Measurements from ENCODE around the gene SGIP1.
"Not testable (repeated sequence)": the region's sequence is repeated elsewhere in the genome, so short reads cannot be mapped to it uniquely, and the experiment has no call there.

The SGIP1 gene

GRCh38 chr1:66731170-66731865 lies 197.4 kb downstream of the SGIP1 start:
- no peak for DNase-seq (ENCODE audit: low spot score)

DNA sequence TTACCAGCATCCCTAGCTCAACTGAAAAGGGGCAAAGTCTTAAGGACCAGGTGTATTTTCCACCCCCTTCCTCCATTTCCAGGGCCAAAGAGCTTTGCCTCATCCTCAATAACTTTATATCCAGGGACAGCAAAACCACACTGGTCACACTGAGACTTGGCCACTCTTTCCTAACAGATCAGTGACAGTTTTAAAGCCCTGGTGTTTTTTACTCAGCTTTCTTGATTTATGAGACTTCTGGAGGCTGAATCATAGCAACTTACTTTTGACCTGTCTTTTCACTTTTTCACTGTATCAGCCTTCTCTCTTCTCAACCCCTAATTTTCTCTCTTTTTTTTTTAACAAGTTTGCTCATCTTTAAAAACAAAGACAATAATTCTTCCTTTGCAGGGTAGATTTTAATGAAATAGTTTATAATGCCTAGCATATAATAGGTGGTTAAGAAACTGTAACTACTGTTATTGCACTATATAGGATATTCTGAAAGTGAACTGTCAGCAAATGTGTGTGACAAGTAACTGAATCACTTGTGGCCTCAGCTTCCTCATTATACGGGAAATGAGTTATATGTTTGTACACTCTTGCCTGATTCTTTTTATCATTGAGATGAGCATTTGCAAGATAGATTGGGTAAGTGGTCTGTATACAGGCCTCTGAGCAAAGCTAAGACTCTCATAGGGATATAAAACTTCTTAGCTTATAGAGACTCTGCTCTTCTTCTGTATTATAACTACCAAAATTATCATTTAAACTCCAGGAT lies 198.6 kb downstream of the SGIP1 start:
- no peak for DNase-seq (ENCODE audit: low spot score)

GRCh38 chr1:66733348-66734017 lies 199.5 kb downstream of the SGIP1 start:
- DNase-seq (ENCODE audit: low spot score): no peak

DNA sequence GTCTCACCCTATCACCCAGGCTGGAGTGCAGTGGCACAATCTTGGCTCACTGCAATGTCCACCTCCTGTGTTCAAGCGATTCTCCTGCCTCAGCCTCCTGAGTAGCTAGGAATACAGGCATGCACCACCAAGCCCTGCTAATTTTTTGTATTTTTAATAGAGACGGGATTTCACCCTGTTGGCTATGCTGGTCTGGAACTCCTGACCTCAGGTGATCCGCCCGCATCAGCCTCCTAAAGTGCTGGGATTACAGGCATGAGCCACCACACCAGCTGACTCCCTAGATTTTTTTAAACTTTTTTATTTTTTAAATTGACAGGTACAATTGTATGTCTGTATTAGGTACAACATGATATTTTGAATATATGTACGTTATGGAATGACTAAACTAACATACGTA lies 200.6 kb downstream of the SGIP1 start:
- not testable (repeated sequence) for DNase-seq (ENCODE audit: low spot score)

DNA sequence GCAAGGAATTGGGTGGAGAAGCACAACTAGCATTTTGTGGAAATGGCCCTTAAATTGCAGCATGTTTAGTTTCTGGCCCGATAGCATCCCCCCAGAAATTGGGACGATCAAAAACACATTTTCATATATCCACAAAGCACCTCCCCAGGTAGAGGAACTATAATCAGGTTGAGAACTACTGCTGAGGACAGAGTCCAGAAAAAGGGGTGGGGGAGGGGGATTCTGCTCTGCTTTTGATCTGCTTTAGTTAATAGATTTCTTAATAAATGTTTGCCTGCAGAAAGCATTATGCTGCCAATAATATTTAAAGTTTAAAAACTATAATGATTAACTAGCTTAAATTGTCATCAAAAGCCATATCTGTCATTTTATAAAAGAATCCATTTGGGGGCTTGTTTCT lies 203.9 kb downstream of the SGIP1 start:
- no peak for DNase-seq (ENCODE audit: low spot score)

DNA sequence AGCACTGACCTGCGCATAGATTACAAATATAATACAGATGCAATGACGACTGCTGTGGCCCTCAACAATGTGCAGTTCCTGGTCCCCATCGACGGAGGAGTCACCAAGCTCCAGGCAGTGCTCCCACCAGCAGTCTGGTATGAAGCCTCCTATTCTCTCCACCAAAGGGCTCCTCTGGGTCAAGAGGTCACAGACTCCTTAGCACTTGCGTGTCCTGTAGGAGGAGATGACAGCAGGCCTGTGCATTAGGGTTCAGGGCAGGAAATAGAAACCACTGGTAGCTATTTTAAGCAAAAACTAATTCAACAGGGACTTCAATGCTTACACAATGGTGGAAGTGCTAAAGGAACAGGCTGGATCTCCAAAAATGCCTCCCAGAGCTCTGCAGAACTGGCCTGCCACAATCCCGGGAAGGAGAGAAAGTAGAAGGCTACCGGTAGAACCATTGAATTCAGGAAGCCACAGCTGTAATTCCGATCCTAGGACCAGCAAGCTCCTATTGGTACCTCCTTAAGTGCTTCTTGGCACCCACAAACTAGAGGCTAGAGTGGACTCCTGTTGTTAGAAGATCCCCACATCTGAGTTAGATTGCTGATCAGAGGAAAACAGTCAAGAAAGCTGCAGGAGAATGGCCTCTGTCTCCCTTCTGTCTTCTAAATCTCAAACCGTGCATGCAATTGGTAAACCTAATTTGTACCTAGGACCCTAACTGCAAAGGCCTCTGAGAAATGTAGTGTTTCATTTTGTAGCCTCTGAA lies 205.6 kb downstream of the SGIP1 start:
- no peak for DNase-seq (ENCODE audit: low spot score)

GRCh38 chr1:66745451-66745850 lies 211.5 kb downstream of the SGIP1 start:
- no peak for DNase-seq (ENCODE audit: low spot score)

GRCh38 chr1:66747501-66747900 lies 213.5 kb downstream of the SGIP1 start:
- no peak for DNase-seq (ENCODE audit: low spot score)

GRCh38 chr1:66750577-66750976 lies 216.6 kb downstream of the SGIP1 start:
- no peak for DNase-seq (ENCODE audit: low spot score)

DNA sequence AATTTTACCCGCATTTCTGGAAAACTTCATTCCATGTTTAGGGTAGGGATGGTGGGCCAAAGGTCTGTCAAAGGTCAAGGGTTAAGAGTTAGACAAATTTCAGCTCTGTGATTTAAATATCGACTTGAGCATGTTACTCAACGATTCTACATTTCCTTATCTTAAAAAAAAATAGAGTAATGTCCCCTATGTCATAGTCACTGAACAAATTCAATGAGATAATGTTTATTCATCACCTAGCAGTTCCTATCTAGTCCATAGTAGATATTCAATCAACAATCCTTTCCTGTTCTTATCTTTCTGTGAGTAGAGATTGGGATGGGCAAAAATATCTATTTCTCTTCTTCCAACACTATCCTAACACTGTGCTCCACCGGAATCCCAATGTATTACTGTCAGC lies 217.2 kb downstream of the SGIP1 start:
- no peak for DNase-seq (ENCODE audit: low spot score)

DNA sequence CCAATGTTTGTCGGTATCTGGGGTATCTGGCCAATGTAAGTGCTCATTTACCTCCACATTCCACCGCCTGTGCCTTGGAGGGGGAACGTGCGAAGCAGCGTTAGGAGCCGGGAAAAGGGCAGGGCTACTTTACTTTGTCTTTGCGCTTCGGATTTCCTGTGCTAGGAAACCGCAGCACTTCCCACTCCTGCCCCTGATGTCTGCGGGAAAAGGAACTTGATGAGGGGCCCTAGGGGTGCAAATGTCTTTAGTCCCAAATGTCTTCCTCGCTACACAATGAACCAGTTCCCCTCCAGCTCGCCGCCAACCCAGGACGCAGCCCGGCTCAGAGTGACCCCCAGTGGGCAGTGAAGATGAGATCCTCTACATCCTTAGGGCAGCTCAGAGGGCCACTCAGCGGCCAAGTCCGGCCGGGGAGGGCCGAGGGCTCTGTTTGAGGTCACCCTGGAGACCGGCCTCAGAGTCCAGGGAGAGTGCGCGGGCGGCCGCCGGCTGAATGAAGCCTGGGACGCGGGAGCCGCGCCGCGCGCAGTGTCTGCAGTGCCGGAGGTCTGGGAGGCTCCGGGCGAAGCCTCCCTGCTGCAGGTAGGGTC lies 218.1 kb downstream of the SGIP1 start, which contains the start of gene DYNLT5:
DYNLT5 (plus strand) TSS at position 460 of the 593 bp plus-strand sequence. CDS start 2,200 bp downstream, outside the sequence.
- DNase-seq (ENCODE audit: low spot score): no peak

- DNase-seq (ENCODE audit: low spot score): no peak
Observed at GRCh38 chr1:66752671-66753371, 218.9 kb downstream of the SGIP1 start.

- DNase-seq (ENCODE audit: low spot score): no peak
Observed at GRCh38 chr1:66757722-66758240, 223.8 kb downstream of the SGIP1 start.

DNA sequence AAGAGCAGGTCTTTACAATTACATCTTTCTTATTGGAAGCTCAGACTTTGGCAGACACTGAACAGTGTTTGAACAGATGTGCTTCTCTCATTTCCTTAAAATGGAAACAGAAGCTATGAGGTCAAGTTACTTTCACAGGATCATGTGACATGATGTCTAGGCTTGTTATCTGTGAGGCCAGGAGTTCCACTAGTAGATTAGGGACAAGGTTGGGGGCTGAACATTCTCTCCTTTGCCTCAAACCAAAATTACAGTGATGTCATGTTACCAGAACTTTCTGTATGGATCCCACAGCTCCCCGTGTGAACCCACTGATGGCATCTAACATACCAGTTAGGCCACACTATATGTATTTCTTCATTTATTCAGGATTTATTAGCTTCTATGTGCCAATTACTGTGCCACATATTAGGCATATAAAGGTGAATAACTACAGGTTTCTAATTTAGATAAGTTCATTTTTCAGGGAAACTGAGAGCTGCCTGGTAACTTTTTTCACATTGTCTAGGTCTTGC lies 224.3 kb downstream of the SGIP1 start:
- peak; percentile 8 for DNase-seq (ENCODE audit: low spot score)

DNA sequence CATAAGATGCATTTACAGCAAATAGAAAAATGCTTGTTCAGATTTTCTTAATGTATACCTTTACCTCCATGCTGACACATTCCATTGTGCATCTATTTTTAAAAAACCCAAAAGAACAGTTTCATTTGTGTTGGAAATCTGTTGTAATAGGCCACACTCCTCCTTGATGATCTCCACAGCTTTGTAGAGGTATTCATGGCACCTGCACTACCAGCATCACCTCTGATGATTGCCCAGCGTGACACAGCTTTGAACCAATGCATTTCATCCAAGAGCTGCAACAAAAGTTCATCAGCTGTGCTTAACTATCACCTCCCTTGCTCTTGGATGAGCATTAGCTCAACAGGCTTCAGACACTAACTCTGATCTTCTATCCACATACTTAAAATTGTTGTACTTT lies 226.6 kb downstream of the SGIP1 start:
- no peak for DNase-seq (ENCODE audit: low spot score)

DNA sequence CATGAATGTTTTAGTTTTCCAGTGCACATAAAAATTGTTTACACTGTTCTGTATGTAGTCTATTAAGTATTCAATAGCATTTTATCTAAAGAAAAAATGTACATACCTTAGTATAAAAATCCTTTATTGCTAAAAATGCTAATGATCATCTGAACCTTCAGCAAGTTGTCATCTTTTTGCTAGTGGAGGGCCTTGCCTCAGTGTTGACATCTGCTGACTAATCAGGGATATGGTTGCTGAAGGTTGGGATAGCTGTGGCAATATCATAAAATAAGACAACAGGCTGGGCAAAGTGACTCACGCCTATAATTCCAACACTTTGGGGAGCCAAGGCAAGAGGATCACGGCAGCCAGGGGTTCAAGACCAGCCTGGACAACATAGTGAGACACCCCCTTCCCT lies 227.3 kb downstream of the SGIP1 start:
- no peak for DNase-seq (ENCODE audit: low spot score)

DNA sequence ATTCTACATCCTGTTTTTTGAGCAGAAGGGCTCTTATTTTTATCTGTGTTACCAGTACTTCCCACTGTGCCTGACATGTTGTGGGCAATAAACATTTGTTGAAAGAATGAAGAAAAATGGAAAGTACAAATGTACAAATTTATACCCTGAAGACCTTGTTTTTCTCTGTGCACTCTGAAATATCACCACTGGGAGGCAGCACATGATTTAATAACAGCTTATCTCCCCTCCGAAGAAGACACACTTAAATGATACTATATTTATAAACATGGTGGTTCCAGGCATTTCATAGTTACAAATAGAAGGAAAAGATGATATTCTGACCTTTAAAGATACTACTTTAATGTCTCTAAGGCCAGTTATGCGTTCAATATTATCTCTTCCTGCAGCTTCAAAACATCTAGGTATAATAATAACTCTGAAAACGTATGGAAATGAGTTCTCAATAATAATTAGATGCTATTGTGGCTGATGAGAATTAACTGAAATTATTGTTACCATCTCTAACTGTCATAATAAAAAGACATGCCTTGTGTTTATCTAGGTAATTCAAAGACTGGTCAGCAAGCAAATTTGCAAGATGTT lies 231.1 kb downstream of the SGIP1 start:
- DNase-seq (ENCODE audit: low spot score): peak; percentile 30

DNA sequence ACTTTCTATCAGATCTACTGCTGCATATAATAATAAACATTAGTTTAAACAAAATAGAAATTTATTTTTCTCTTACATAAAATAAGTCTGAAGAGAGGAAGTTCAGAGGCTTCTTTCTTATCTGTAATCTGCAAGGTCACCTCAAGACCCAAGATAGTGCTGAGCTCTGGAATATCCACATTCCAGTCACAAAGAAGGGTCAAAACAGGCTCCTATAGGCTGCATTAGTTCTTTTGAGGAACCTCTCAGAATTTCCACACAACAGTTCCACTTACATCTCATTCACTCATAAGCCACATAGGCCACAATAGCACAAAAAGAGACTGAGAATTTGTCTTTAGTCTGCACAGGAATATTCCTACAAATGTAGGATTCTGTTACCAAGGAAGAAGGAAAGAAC lies 233.7 kb downstream of the SGIP1 start:
- no peak for DNase-seq (ENCODE audit: low spot score)

DNA sequence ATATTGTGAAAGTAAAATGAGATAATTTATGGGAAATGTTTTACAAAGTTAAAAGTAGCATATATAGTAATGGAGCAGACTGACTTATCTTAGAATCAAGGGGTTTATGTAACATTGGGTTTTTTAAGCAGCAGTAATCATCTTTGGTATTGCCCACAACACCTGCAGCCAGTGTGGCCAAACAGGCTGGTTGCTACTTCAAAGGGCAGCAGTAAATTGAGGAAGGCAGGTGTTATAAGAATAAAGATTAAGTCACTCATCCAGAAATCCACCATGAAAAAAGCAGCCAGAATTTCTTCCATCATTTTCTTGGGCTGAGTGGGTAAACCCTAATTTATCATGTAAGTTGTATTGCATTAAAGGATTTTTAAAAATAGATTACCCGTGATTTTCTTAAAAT lies 235.0 kb downstream of the SGIP1 start:
- no peak for DNase-seq (ENCODE audit: low spot score)

- no peak for DNase-seq (ENCODE audit: low spot score)
Observed at GRCh38 chr1:66769512-66770229, 235.7 kb downstream of the SGIP1 start.

All from germinal center (tissue), 1 donor.